ENCODE measurements around the gene BCL2A1.
A peak's percentile ranks its signal among the peaks of the same experiment; 100 is the strongest.

BCL2A1 gene

DNA sequence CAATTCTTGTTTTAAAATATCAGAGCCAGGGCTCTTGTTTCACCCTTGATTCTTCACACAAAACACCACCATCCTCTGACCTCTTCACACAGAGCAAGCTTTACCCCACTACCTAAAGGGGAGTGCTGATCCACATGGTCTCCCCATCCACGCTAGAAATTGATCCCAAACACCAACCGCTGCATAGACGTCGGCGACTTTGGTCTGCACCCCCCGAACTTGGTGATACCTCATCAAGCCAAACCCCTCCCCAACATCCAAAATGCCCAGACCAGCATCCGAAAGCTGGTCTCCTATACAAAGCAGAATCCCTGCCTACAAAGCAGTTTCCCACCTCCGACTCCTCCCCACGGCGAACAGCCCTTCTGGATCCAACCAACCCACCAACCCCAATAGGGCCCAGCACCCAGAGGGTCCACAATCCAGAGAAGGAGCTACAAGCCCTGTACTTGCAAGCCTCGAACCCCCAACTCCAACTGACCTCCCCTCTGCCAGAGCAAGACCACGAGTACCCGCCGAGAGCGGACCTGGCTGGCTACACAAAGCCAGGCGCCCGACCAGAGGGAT, 48.4 kb downstream of the BCL2A1 start:
- DNase-seq, result no peak

DNA sequence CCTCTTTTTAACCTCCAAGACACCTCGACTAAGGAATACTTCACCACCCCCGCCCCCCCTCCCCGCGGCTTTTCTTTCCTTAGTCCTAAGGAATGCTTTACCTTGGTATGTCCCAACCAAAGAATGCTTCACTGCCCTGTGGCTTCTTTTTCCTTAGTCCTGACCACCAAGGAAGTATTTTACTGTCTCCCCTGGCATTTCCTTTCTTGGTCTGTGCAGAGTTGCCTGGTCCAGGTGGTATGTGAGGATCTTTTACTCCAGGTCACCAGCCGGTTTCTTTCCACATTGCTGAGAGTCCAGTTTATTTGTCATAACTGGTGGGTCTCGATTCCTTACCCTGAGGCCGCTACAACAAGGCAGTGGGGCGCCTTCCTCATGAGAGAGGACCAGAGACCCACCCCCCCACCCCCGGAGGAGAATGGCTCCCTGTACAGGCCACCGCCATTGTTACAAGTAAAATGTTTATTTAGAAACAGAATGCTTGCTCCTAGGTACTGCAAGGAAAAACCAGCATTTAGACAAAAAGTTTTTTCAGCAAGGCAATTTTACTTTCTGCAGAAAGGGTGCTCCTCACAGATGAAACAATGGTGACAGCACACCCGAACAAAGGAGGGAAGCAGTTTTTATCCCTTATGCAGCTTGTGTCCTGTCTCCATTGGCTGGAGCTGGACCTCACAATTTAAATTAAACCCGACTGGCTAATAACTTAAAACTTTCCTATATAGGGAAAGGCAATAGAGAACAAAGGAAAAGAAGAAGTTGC, 51.1 kb downstream of the BCL2A1 start:
- DNase-seq, result no peak

DNA sequence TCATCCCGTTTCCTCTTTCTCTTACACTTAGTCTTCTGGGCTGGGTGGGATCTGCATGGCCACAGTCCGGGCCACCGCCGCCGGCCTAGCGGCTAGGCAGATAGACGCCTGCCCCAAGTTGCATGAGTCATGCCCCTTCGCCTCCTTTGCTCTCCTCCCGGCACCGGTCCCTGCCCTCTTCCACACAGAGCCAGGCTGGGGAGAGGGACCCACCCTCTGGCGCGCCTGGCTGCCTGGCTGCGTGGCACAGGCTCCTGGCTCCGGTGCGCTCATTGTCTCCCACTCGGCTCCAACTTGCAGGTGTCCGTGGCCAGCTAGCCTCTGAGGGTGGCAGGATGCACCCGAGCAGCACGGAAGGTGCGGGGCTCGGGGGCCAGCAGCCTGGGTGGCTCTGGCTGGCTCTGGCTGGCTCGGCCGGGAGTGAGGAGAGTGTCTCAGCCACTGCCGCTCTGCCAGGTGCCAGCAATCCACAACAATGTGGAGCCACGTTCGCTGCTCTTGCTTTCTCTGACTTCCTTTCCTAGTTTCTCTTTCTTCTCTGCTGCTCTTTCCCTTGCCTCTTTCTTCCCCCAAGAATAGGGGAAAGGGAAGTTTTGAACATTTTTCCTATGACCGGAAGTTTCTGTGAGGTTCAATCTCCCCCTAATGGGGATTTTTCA, 51.8 kb downstream of the BCL2A1 start:
- no peak for DNase-seq

DNA sequence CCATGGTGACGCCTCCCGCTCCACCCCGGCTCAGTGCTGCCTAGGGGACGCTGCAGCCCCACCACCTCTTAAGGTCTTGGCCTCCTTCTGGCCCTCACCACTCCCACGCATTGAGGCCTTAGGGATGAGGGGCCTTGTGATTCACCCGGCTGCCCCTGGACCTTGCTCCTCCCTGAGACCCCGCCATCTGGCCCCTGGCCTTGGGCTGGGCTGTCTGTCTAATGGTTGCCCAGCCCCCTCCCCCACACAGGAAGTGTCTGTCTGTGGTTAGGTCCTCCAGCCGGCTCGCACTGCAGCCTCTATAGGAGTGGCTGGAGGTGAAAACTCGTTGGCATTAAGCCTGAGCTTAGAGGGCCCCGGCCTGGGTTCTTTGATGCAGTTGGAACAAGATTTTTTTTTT, 52.7 kb downstream of the BCL2A1 start:
- DNase-seq, result no peak

DNA sequence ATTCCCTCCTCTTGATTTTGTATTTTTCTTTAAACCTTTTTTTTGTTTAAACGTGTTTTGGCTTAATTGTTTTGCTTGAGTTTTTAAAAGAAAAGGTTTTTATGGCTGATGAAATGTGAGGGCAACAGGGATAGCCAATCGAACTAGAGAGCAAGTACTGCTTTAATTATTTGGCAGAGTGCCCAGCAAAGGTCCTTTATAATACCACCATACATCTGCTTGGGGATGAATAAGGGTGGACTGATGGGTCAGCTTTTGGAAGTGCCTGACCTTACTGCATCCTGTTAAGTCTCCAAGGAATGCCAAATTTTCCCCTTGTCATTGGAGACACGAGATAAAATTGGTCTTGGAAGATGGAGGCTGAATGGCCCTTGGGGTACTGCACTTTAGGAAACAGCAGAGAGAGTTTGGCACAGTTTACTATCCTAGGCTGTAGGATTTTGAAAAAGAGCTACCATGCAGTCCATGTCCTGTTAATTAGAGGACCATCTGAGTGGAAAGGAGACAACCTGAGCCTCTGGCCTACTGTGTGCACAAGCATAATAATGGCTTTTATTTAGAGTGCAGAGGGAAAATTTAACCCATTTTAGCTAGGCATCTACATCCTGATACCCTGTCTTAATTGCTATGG, 54.4 kb downstream of the BCL2A1 start:
- no peak for DNase-seq

DNA sequence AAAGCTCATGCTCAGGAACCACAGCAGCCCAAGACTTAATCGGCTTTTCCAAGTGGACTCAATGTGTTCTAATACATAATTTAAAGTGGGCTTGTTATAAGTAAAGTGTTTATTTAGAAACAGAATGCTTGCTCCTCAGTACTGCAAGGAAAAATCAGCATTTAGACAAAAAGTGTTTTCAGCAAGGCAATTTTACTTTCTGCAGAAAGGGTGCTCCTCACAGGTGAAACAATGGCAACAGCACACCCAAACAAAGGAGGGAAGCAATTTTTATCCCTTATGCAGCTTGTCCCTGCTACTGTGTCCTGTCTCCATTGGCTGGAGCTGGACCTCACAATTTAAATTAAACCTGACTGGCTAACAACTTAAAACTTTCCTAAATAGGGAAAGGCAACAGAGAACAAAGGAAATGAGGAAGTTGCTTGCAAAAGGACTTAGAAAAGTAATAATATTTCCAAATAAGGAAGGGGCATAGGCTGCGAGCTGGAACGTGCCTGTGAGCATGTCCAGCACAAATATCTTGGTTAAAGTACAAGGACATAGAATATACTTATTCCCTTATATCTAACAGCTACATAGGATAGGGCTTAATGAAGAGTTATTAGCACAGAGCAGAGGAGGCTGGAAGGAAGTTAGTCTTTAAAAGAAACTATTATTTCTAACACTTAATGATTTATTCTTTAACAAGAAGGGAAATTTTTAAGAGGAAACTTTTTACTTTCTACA, 55.1 kb downstream of the BCL2A1 start:
- DNase-seq, result peak in 1 of 2 donors; percentile 34

DNA sequence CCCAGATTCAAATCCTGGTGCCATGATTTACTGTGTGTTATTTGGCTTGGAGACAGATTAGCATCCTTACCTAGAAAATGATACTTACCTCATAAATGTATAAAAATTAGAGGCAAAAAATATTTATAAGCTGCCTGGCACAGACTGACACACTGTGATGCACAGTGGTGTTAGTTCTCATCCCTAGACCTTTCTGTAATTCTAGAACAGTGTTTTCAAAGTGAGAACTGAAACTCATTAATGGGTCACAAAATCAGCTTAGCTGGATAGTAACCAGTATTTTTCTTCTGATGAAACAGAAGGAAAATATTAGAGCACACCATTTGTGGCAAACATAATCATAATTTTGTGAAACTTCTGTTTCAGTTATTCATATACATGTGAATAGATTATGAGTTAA, 56.3 kb downstream of the BCL2A1 start:
- no peak for DNase-seq
